H9 (cell line): ENCODE results near the gene PFKP. TPM values are rescaled to one million over a fixed set of nuclear protein-coding genes. Genes with fewer than 3 reads are reported as not detected.

Source experiments
- DNase-seq: peaks from one replicate; pipeline ENCODE4 v3.0.0-alpha.2; 2017
- H2AFZ ChIP-seq: one replicate; pipeline ENCODE4 v1.6.1; 2013; ENCODE audit warnings: mild to moderate bottlenecking, low read length, control low read depth, moderate library complexity
- H2AK5ac ChIP-seq: 2 replicates; pipeline ENCODE4 v1.6.1; 2013; ENCODE audit warnings: low read length, control low read depth, mixed read lengths; ENCODE audit not compliant: insufficient read length
- H2BK120ac ChIP-seq: one replicate; pipeline ENCODE4 v1.6.1; 2013; ENCODE audit warnings: low read depth, mild to moderate bottlenecking, low read length, control low read depth, inconsistent platforms; ENCODE audit not compliant: poor library complexity, severe bottlenecking
- H2BK12ac ChIP-seq: 2 replicates; pipeline ENCODE4 v1.6.1; 2013; ENCODE audit warnings: low read length, control low read depth, mixed read lengths, low read depth; ENCODE audit not compliant: insufficient read length
- H2BK15ac ChIP-seq: 2 replicates; pipeline ENCODE4 v1.6.1; 2013; ENCODE audit warnings: low read depth, low read length, control low read depth
- H2BK20ac ChIP-seq: one replicate; pipeline ENCODE4 v1.6.1; 2013; ENCODE audit warnings: low read depth, mild to moderate bottlenecking, low read length, control low read depth, inconsistent platforms; ENCODE audit not compliant: poor library complexity, severe bottlenecking
- H2BK5ac ChIP-seq: 2 replicates; pipeline ENCODE4 v1.6.1; 2013; ENCODE audit warnings: low read length, control low read depth, mixed read lengths; ENCODE audit not compliant: insufficient read length
- H3K14ac ChIP-seq: 2 replicates; pipeline ENCODE4 v1.6.1; 2013; ENCODE audit warnings: low read length, control low read depth; ENCODE audit not compliant: insufficient read depth
- H3K18ac ChIP-seq: 2 replicates; pipeline ENCODE4 v1.6.1; 2013; ENCODE audit warnings: low read depth, mild to moderate bottlenecking, mixed read lengths, low read length, control low read depth; ENCODE audit not compliant: insufficient read length
- H3K23ac ChIP-seq: 2 replicates; pipeline ENCODE4 v1.6.1; 2013; ENCODE audit warnings: low read length, control low read depth, mixed read lengths, low read depth; ENCODE audit not compliant: insufficient read length
- H3K23me2 ChIP-seq: 2 replicates; pipeline ENCODE4 v1.6.1; 2013; ENCODE audit warnings: low read depth, mild to moderate bottlenecking, mixed read lengths, low read length, control low read depth; ENCODE audit not compliant: insufficient read length, poor library complexity, severe bottlenecking
- H3K27ac ChIP-seq: 2 replicates; pipeline ENCODE4 v1.5.1; 2013; ENCODE audit warnings: low read length, control low read depth, mixed read lengths, low read depth; ENCODE audit not compliant: insufficient read length
- H3K27me3 ChIP-seq: 2 replicates; pipeline ENCODE4 v1.6.1; 2013; ENCODE audit warnings: low read length, control low read depth, inconsistent platforms; ENCODE audit not compliant: insufficient read depth
- H3K4ac ChIP-seq: 2 replicates; pipeline ENCODE4 v1.6.1; 2013; ENCODE audit warnings: low read depth, mild to moderate bottlenecking, control low read depth, inconsistent platforms, low read length, moderate library complexity
- H3K4me1 ChIP-seq: 2 replicates; pipeline ENCODE4 v1.6.1; 2013; ENCODE audit warnings: low read length, control low read depth, inconsistent platforms; ENCODE audit not compliant: insufficient read depth
- H3K4me2 ChIP-seq: 2 replicates; pipeline ENCODE4 v1.6.1; 2013; ENCODE audit warnings: low read length, control low read depth, mixed read lengths; ENCODE audit not compliant: insufficient read length, insufficient read depth
- H3K56ac ChIP-seq: 2 replicates; pipeline ENCODE4 v1.6.1; 2013; ENCODE audit warnings: low read depth, mild to moderate bottlenecking, mixed read lengths, low read length, control low read depth; ENCODE audit not compliant: insufficient read length
- H3K79me1 ChIP-seq: 2 replicates; pipeline ENCODE4 v1.6.1; 2013; ENCODE audit warnings: low read depth, mild to moderate bottlenecking, moderate library complexity, low read length, control low read depth, inconsistent platforms; ENCODE audit not compliant: insufficient read depth, poor library complexity, severe bottlenecking
- H3K79me2 ChIP-seq: 2 replicates; pipeline ENCODE4 v1.6.1; 2013; ENCODE audit warnings: low read length, control low read depth, inconsistent platforms; ENCODE audit not compliant: insufficient read depth
- H3K9ac ChIP-seq: 2 replicates; pipeline ENCODE4 v1.6.1; 2013; ENCODE audit warnings: low read length, control low read depth, mixed read lengths; ENCODE audit not compliant: insufficient read length; ENCODE audit errors: extremely low read depth
- H3K9me3 ChIP-seq: one replicate; pipeline ENCODE4 v1.6.1; 2013; ENCODE audit warnings: low read depth, low read length, inconsistent platforms; ENCODE audit not compliant: control insufficient read depth
- H3T11ph ChIP-seq: one replicate; pipeline ENCODE4 v1.6.1; 2013; ENCODE audit warnings: mild to moderate bottlenecking, low read length, control low read depth, inconsistent platforms
- H4K20me1 ChIP-seq: one replicate; pipeline ENCODE4 v1.6.1; 2013; ENCODE audit not compliant: control insufficient read depth, insufficient read length, insufficient read depth
- H4K5ac ChIP-seq: 2 replicates; pipeline ENCODE4 v1.6.1; 2013; ENCODE audit warnings: low read depth, mild to moderate bottlenecking, mixed read lengths, low read length, control low read depth; ENCODE audit not compliant: insufficient read length
- H4K8ac ChIP-seq: replicated peaks from 2 replicates; pipeline ENCODE4 v1.6.1; 2013; ENCODE audit warnings: low read length, control low read depth, mixed read lengths, low read depth; ENCODE audit not compliant: insufficient read length
- H4K91ac ChIP-seq: 2 replicates; pipeline ENCODE4 v1.6.1; 2013; ENCODE audit warnings: low read depth, mild to moderate bottlenecking, moderate library complexity, mixed read lengths, low read length, control low read depth; ENCODE audit not compliant: insufficient read length
- H3K27ac Mint-ChIP-seq, 3 experiments: 2 replicates in 2 of 3; 3 replicates in 1 of 3; pipeline ENCODE4 v1.8.0; 2020 to 2021; ENCODE audit warnings: mixed read lengths in 3 of 3, mild to moderate bottlenecking in 1 of 3, moderate library complexity in 1 of 3
- H3K27me3 Mint-ChIP-seq: 2 replicates; pipeline ENCODE4 v1.8.0; 2021; ENCODE audit warnings: low read depth, mild to moderate bottlenecking, moderate library complexity, mixed read lengths
- H3K36me3 Mint-ChIP-seq, 3 experiments: 2 replicates in 2 of 3; 3 replicates in 1 of 3; pipeline ENCODE4 v1.8.0; 2020 to 2021; ENCODE audit warnings: low read depth in 3 of 3, mixed read lengths in 3 of 3; ENCODE audit not compliant: insufficient read depth in 1 of 3
- H3K4me1 Mint-ChIP-seq, 2 experiments: 2 replicates each; pipeline ENCODE4 v1.8.0; 2020; ENCODE audit warnings: mixed read lengths in 2 of 2
- H3K4me3 Mint-ChIP-seq, 2 experiments: 2 replicates in 1 of 2; 3 replicates in 1 of 2; pipeline ENCODE4 v1.8.0; 2020 to 2021; ENCODE audit warnings: mild to moderate bottlenecking in 2 of 2, mixed read lengths in 2 of 2, moderate library complexity in 1 of 2
- H3K9me3 Mint-ChIP-seq, 2 experiments: 2 replicates in 1 of 2; 3 replicates in 1 of 2; pipeline ENCODE4 v1.8.0; 2020; ENCODE audit warnings: mild to moderate bottlenecking in 2 of 2, mixed read lengths in 2 of 2, moderate library complexity in 1 of 2
- CTCF ChIP-seq: fragments of 200-600 bp; sonication (generic); conservative IDR thresholded peaks from 3 replicates; pipeline ENCODE4 v1.8.0; 2021; ENCODE audit warnings: antibody characterized with exemption, mild to moderate bottlenecking
- WGBS: extraction: QIAGEN DNeasy Blood & Tissue Kit; methylation state at CpG from one replicate; pipeline ENCODE4 v1.1.7; 2013; ENCODE audit warnings: missing lambda C conversion rate, low lambda C conversion rate, mixed read lengths; ENCODE audit not compliant: insufficient read length; ENCODE audit errors: extremely low coverage; 5-methylcytosine and 5-hydroxymethylcytosine counted together
- total RNA-seq: library from RNA; stranded (reverse); gene quantifications from 2 replicates; pipeline ENCODE4 v1.2.1, GENCODE V29; 2021

The PFKP gene
- total RNA-seq, 1 experiment from 2014 or later = 145 TPM

- H4K8ac ChIP-seq = no peak overlapping the region
- no peak overlapping the region for H3T11ph ChIP-seq
- no peak overlapping the region for H4K5ac ChIP-seq
- H2BK5ac ChIP-seq = no peak overlapping the region
- Mint-ChIP-seq H3K9me3 (no peaks in the 10 kb centered on the region), H3K4me1 (no peaks in the 10 kb centered on the region), H3K36me3 (peaks cover 12 to 62% (median 58%) of the 10 kb centered on the region in 3 experiments; a peak in 6 of 7 replicates), H3K27ac (no peak overlapping the region; a peak in 1 of 7 replicates), H3K4me3 (no peak overlapping the region), H3K27me3 (no peaks in the 10 kb centered on the region)
- H3K9me3 ChIP-seq = no peaks in the 10 kb centered on the region
- no peaks in the 10 kb centered on the region for H4K20me1 ChIP-seq
- DNase-seq = no peak
- TF ChIP-seq CTCF = no peak
- no peak overlapping the region for H3K4me2 ChIP-seq
- no peak overlapping the region for H2BK12ac ChIP-seq
- H3K23ac ChIP-seq = no peak overlapping the region
- WGBS = no CpG with 5 or more reads among the region's 9 CpGs
- H3K14ac ChIP-seq = no peak overlapping the region
- H2AK5ac ChIP-seq = no peak overlapping the region
- no peaks in the 10 kb centered on the region for H3K79me1 ChIP-seq
- H2BK120ac ChIP-seq = no peak overlapping the region
- H2BK15ac ChIP-seq = no peak overlapping the region
- no peaks in the 10 kb centered on the region for H3K4me1 ChIP-seq
- H2AFZ ChIP-seq = no peak overlapping the region
- H3K4ac ChIP-seq = no peak overlapping the region
- H3K9ac ChIP-seq = no peak overlapping the region
- no peak overlapping the region for H2BK20ac ChIP-seq
- no peaks in the 10 kb centered on the region for H3K23me2 ChIP-seq
- H3K27ac ChIP-seq = no peak overlapping the region
- no peak overlapping the region for H3K18ac ChIP-seq
- H3K79me2 ChIP-seq = no peaks in the 10 kb centered on the region
- no peak overlapping the region for H4K91ac ChIP-seq
- H3K27me3 ChIP-seq = no peaks in the 10 kb centered on the region
- H3K56ac ChIP-seq = no peak overlapping the region
Observed at GRCh38 chr10:3165196-3165595, 97.8 kb downstream of the PFKP start.
